A549 (cell line): ENCODE measurements around the gene TAPBPL.

Experiments used
- FOSL2 ChIP-seq, 2 experiments: fragments of 450-650 bp in 1 of 2; fragments of >200 bp in 1 of 2; sonication (Bioruptor Twin) in 1 of 2; formaldehyde crosslinking; IDR thresholded peaks; 2 replicates each; pipeline versions ENCODE4 v1.5.0 to v1.6.1; 2016 to 2020; ENCODE audit warnings: mild to moderate bottlenecking in 1 of 2, moderate library complexity in 1 of 2
- POLR2A ChIP-seq: IDR thresholded peaks from 2 replicates; pipeline ENCODE4 v1.6.1; 2012; ENCODE audit warnings: mild to moderate bottlenecking, low read length
- RAD21 ChIP-seq, 2 experiments: fragments of >200 bp in 1 of 2; sonication (Bioruptor Twin) in 1 of 2; formaldehyde crosslinking in 1 of 2; IDR thresholded peaks in 1 of 2; conservative IDR thresholded peaks in 1 of 2; 2 replicates in 1 of 2; 3 replicates in 1 of 2; pipeline ENCODE4 v1.6.1; 2012 to 2018; ENCODE audit warnings: inconsistent platforms in 1 of 2
- TF ChIP-seq, protein P1 (sequence below): fragments of >200 bp; sonication (Bioruptor Twin); formaldehyde crosslinking; IDR thresholded peaks from 3 replicates; pipeline ENCODE4 v1.5.1; 2016
- TF ChIP-seq, protein P2 (sequence below): fragments of 250-450 bp; sonication (Bioruptor Pico); IDR thresholded peaks from 2 replicates; pipeline ENCODE4 v1.5.0; 2021; ENCODE audit warnings: mild to moderate bottlenecking, moderate library complexity, borderline replicate concordance

DNA sequence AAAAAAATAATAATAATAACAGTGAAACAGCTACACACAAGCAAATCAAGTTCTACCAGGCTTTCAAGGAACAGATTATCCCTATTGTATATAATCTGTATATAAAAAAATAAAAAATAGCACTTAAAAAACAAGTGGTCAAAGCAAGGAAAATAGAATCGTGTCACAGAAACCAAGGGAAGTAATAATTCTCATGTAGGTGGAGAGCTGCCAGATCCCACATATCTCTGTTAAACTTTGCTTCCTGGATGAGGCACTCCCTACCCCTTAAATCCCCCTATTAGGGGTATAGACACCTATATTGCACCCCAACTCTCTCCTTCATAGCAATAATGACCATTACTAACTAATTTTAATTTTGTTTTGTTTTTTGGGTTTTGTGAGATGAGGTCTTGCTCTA lies 11.5 kb upstream of the TAPBPL start:
- TF ChIP-seq POLR2A (no peak), FOSL2 (IDR thresholded peaks at IDR 0.05) (no peak), FOSL2 (CRISPR knock-in tag; IDR thresholded peaks at IDR 0.05) (no peak), RAD21 (conservative IDR thresholded peaks at IDR 0.05 in 1 of 2, IDR thresholded peaks at IDR 0.05 in 1 of 2) (no peak)
- TF ChIP-seq, protein P1, sequence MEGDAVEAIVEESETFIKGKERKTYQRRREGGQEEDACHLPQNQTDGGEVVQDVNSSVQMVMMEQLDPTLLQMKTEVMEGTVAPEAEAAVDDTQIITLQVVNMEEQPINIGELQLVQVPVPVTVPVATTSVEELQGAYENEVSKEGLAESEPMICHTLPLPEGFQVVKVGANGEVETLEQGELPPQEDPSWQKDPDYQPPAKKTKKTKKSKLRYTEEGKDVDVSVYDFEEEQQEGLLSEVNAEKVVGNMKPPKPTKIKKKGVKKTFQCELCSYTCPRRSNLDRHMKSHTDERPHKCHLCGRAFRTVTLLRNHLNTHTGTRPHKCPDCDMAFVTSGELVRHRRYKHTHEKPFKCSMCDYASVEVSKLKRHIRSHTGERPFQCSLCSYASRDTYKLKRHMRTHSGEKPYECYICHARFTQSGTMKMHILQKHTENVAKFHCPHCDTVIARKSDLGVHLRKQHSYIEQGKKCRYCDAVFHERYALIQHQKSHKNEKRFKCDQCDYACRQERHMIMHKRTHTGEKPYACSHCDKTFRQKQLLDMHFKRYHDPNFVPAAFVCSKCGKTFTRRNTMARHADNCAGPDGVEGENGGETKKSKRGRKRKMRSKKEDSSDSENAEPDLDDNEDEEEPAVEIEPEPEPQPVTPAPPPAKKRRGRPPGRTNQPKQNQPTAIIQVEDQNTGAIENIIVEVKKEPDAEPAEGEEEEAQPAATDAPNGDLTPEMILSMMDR: no peak
- TF ChIP-seq, protein P2, sequence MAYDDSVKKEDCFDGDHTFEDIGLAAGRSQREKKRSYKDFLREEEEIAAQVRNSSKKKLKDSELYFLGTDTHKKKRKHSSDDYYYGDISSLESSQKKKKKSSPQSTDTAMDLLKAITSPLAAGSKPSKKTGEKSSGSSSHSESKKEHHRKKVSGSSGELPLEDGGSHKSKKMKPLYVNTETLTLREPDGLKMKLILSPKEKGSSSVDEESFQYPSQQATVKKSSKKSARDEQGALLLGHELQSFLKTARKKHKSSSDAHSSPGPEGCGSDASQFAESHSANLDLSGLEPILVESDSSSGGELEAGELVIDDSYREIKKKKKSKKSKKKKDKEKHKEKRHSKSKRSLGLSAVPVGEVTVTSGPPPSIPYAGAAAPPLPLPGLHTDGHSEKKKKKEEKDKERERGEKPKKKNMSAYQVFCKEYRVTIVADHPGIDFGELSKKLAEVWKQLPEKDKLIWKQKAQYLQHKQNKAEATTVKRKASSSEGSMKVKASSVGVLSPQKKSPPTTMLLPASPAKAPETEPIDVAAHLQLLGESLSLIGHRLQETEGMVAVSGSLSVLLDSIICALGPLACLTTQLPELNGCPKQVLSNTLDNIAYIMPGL (CRISPR knock-in tag): no peak
